Panc1 (cell line): ENCODE data around the gene PALD1.

Source experiments
- CTCF ChIP-seq: fragments of 450-650 bp; IDR thresholded peaks from 2 replicates; pipeline ENCODE4 v1.5.1; 2017; ENCODE audit warnings: mild to moderate bottlenecking
- POLR2AphosphoS5 ChIP-seq: IDR thresholded peaks from 2 replicates; pipeline ENCODE4 v1.6.1; 2012; ENCODE audit warnings: mild to moderate bottlenecking, low read depth, low read length, moderate library complexity
- TCF7L2 ChIP-seq: IDR thresholded peaks from 2 replicates; pipeline ENCODE4 v1.6.1; 2011; ENCODE audit warnings: mild to moderate bottlenecking, low read depth, low read length, inconsistent platforms
- TF ChIP-seq, protein P1 (sequence below), 2 experiments: IDR thresholded peaks; 2 replicates each; pipeline ENCODE4 v1.6.1; 2011 to 2012; ENCODE audit warnings: low read depth in 2 of 2, control low read depth in 1 of 2, low read length in 1 of 2, mild to moderate bottlenecking in 1 of 2, moderate library complexity in 1 of 2; ENCODE audit not compliant: insufficient read depth in 1 of 2

DNA sequence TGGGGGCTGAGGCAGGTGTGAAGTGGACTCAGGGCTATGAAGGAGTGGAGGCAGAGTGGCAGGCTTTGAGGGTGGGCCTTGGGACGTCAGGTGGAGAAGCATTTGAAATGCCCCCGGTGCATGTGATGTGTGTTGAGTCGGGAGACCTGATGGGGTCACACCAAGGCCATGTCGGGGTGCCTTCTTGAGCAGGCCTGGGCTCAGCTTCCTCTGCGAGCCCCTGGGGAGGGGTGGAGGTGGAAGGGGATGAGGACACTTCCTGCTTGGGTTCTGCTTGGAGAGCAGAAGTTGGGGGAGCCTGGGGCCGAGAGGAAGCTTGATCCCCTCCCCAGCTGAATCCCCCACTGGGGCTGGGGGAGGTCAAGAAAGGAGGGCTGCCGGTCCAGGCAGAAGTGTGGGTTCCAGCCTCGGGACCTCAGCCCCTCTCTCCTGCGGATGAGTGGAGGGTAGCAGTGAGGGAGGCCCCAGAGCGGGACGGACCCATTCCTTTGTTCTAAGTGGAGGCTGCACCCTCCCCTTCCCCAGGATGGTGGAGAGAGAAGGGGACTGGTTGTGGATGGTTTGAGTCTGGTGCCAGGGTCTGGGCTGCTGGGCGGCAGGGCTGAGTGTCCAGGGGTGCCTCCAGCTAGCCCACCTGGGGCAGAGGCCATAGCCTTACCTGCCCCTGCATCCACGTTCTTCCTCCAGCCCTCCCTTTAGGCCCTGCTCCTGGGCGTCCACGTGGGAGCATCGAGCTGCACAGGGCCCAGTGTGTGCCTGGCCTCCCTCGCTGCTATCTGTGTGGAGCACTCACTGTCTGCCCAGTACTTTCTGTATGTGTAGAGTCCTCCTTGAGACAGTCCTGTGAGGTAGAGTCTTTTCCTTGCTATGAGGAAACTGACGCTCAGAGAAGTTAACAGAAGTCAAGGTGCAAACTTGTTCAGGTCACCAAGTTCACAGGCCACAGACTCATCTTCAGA lies 87.3 kb downstream of the PALD1 start:
- TF ChIP-seq CTCF (no peak), POLR2AphosphoS5 (no peak), TCF7L2 (no peak)
- TF ChIP-seq, protein P1, sequence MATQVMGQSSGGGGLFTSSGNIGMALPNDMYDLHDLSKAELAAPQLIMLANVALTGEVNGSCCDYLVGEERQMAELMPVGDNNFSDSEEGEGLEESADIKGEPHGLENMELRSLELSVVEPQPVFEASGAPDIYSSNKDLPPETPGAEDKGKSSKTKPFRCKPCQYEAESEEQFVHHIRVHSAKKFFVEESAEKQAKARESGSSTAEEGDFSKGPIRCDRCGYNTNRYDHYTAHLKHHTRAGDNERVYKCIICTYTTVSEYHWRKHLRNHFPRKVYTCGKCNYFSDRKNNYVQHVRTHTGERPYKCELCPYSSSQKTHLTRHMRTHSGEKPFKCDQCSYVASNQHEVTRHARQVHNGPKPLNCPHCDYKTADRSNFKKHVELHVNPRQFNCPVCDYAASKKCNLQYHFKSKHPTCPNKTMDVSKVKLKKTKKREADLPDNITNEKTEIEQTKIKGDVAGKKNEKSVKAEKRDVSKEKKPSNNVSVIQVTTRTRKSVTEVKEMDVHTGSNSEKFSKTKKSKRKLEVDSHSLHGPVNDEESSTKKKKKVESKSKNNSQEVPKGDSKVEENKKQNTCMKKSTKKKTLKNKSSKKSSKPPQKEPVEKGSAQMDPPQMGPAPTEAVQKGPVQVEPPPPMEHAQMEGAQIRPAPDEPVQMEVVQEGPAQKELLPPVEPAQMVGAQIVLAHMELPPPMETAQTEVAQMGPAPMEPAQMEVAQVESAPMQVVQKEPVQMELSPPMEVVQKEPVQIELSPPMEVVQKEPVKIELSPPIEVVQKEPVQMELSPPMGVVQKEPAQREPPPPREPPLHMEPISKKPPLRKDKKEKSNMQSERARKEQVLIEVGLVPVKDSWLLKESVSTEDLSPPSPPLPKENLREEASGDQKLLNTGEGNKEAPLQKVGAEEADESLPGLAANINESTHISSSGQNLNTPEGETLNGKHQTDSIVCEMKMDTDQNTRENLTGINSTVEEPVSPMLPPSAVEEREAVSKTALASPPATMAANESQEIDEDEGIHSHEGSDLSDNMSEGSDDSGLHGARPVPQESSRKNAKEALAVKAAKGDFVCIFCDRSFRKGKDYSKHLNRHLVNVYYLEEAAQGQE (IDR thresholded peaks at IDR 0.05; ENCODE audit: insufficient read depth in 1 of 2, low read depth in 2 of 2, low read length in 1 of 2) = no peak
